Measurements from ENCODE around the gene POU3F1. TPM values are rescaled to one million over a fixed set of nuclear protein-coding genes. Genes with fewer than 3 reads are reported as not detected.

The POU3F1 gene
- total RNA-seq, 3 donors from 2014 or later, result 0.29 TPM; not detected in 2

GRCh38 chr1:38005195-38006007 is 41.2 kb downstream of the POU3F1 start, which contains the start of gene FHL3:
FHL3 (minus strand) TSS chr1:38005514; CDS start chr1:37999412, 6,102 bp downstream.
- no peaks in the 10 kb centered on the region for H3K27me3 ChIP-seq
- no peak for TF ChIP-seq POLR2AphosphoS5 (IDR thresholded peaks at IDR 0.05)
- TF ChIP-seq POLR2A (IDR thresholded peaks at IDR 0.05), result no peak
- TF ChIP-seq CTCF (IDR thresholded peaks at IDR 0.05), result no peak
- peak within 1 kb of the TSS; percentile 90 to 92 for H3K27ac ChIP-seq
- H3K4me3 ChIP-seq, result peak within 1 kb of the TSS; percentile 61 to 91 (median 73)
- H3K4me1 ChIP-seq, result peaks cover 5 to 11% of the 10 kb centered on the region in 2 donors
- H3K9me3 ChIP-seq, result no peaks in the 10 kb centered on the region
- intact Hi-C loops (cut with DNase I; ENCODE audit: low total_unique reads), result no loop called here
- H3K36me3 ChIP-seq, result no peaks in the 10 kb centered on the region
- DNase-seq (ENCODE audit: low spot score in 2 of 2), result peak in 1 of 2 donors; percentile 56

- Histone ChIP-seq H3K27ac (peak overlapping the region; percentile 90 to 92), H3K4me3 (peak overlapping the region; percentile 61 to 91 (median 73)), H3K4me1 (peaks cover 5 to 18% of the 10 kb centered on the region in 2 donors), H3K27me3 (no peaks in the 10 kb centered on the region), H3K9me3 (no peaks in the 10 kb centered on the region), H3K36me3 (no peaks in the 10 kb centered on the region)
- intact Hi-C loops (cut with DNase I; ENCODE audit: low total_unique reads), result no loop called here
- no peak for DNase-seq (ENCODE audit: low spot score in 2 of 2)
- no peak for TF ChIP-seq POLR2AphosphoS5 (IDR thresholded peaks at IDR 0.05)
- TF ChIP-seq CTCF (IDR thresholded peaks at IDR 0.05), result no peak
- no peak for TF ChIP-seq POLR2A (IDR thresholded peaks at IDR 0.05)
Observed at GRCh38 chr1:38004284-38005108, 42.1 kb downstream of the POU3F1 start.

- H3K9me3 ChIP-seq, result no peaks in the 10 kb centered on the region
- no peaks in the 10 kb centered on the region for H3K27me3 ChIP-seq
- intact Hi-C loops (cut with DNase I; ENCODE audit: low total_unique reads), result no loop called here
- DNase-seq (ENCODE audit: low spot score in 2 of 2), result no peak
- H3K4me3 ChIP-seq, result peak overlapping the region; percentile 61 to 91 (median 73)
- peaks cover 5 to 27% of the 10 kb centered on the region in 2 donors for H3K4me1 ChIP-seq
- TF ChIP-seq POLR2A (IDR thresholded peaks at IDR 0.05), result no peak
- TF ChIP-seq POLR2AphosphoS5 (IDR thresholded peaks at IDR 0.05), result no peak
- TF ChIP-seq CTCF (IDR thresholded peaks at IDR 0.05), result no peak
- H3K36me3 ChIP-seq, result no peaks in the 10 kb centered on the region
- H3K27ac ChIP-seq, result peak overlapping the region; percentile 90 to 92
Observed at GRCh38 chr1:38003261-38004250, 43.0 kb downstream of the POU3F1 start.

GRCh38 chr1:38000529-38001455 is 45.8 kb downstream of the POU3F1 start:
- Histone ChIP-seq H3K27me3 (no peaks in the 10 kb centered on the region), H3K4me1 (peaks cover 8 to 32% of the 10 kb centered on the region in 2 donors), H3K27ac (peak overlapping the region; percentile 90 to 95), H3K36me3 (no peaks in the 10 kb centered on the region), H3K4me3 (peak overlapping the region in 2 of 3 donors; percentile 5 to 46), H3K9me3 (no peaks in the 10 kb centered on the region)
- peak in 1 of 2 donors; percentile 55 for DNase-seq (ENCODE audit: low spot score in 2 of 2)
- intact Hi-C loops (cut with DNase I; ENCODE audit: low total_unique reads), result no loop called here
- TF ChIP-seq CTCF (IDR thresholded peaks at IDR 0.05) (no peak), POLR2AphosphoS5 (IDR thresholded peaks at IDR 0.05) (no peak), POLR2A (IDR thresholded peaks at IDR 0.05) (no peak)
